GM21360 (cell line): ENCODE measurements around the gene MESP1.

Experiments
- ATAC-seq: cut with Tn5 transposase; IDR thresholded peaks from one replicate; pipeline ENCODE4 v1.9.1; 2021; ENCODE audit warnings: mild to moderate bottlenecking, moderate library complexity; ENCODE audit not compliant: unreplicated experiment

Gene MESP1

GRCh38 chr15:89760303-89761008, 9.4 kb upstream of the MESP1 start:
- no peak for ATAC-seq

GRCh38 chr15:89759835-89760234, 8.8 kb upstream of the MESP1 start:
- no peak for ATAC-seq

GRCh38 chr15:89758981-89759380, 7.9 kb upstream of the MESP1 start:
- no peak for ATAC-seq

- no peak for ATAC-seq
These were observed 7.2 kb upstream of the MESP1 start for GRCh38 chr15:89758283-89758682.

DNA sequence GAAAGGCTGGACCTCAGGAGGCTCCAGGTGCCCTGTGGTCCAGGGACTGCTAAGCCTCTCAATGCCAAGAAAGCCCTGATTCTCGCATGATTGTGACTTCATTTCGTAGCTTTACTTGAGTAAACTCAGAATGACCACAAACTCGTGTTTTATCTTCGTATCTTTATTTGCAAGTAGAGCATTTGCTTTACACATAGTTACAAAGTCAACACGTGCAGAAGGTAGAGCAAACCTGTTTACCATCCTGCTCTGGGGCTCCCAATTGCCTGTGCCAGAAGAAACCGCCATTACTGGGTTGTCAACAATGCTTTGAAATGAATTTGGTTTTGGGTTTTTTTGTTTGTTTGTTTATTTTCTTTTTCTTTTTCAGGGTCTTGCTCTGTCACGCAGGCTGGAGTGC, 5.8 kb upstream of the MESP1 start:
- no peak for ATAC-seq

DNA sequence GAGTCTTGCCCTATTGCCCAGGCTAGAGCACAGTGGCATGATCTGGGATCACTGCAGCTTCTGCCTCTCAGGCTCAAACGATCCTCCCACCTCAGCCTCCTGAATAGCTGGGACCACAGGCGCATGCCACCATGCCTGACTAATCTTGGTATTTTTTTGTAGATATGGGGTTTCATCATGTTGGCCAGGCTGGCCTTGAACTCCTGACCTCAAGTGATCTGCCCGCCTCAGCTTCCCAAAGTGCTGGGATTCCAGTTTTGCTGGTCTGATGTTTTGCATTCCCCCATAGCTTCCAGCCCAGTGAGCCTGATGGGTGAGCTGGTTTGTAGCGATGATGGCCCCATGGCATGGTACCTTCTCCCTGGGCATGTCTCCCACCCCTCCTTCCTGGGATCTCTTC, 4.7 kb upstream of the MESP1 start:
- no peak for ATAC-seq

GRCh38 chr15:89754361-89755154, 3.5 kb upstream of the MESP1 start:
- no peak for ATAC-seq

- ATAC-seq, result no peak
These were observed 2.8 kb upstream of the MESP1 start for GRCh38 chr15:89753855-89754254.

- no peak for ATAC-seq
These were observed 699 bp upstream of the MESP1 start for GRCh38 chr15:89751748-89752147.

DNA sequence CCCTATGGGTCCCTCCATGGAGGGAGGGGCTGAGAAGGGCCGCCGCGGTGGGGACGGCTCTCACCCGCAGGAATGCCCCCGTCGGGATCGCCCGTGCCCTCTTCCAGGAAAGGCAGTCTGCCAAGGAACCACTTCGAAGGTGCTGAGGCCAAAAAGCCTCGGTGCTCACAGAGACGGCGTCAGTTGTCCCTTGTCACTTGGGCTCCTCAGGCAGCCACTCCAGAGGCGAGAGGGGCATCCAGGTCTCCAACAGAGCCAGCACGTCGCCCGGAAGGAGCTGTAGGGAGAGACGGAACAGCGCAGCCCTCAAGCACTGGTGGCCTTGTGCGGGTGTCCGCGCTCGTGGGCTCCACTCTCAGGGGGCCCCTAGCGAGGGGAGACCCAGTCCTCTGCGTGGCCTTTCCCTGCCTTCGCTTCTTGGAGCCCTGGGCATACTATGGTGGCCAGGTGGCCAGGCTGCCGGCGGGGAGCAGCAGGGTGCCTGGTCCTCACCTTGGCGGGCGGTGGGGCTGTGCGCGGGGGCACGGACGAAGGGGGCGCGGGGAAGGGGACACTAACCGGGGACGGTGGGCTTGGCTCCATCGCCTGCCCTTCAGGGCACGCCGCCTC, 994 bp downstream of the MESP1 start:
- ATAC-seq, result no peak

- ATAC-seq, result no peak
These were observed 1.5 kb downstream of the MESP1 start for GRCh38 chr15:89749526-89749925.

GRCh38 chr15:89749054-89749453, 2.0 kb downstream of the MESP1 start:
- ATAC-seq, result no peak

GRCh38 chr15:89747708-89748682, 3.1 kb downstream of the MESP1 start:
- ATAC-seq, result no peak

- ATAC-seq, result no peak
These were observed 4.7 kb downstream of the MESP1 start for GRCh38 chr15:89746386-89746780.

DNA sequence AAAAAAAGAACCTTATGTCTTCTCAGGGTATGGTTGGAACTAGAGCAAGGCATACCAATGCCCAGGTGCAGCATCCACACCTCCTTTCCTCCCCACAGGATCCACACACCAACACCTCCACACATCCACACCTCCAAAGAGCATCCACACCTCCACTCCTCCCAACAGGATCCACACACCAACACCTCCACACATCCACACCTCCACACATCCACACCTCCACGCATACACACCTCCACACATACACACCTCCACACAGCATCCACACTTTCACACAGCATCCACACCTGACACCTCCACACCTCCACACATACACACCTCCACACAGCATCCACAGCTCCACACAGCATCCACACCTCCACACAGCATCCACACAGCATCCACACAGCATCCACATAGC, 5.3 kb downstream of the MESP1 start:
- ATAC-seq, result no peak

DNA sequence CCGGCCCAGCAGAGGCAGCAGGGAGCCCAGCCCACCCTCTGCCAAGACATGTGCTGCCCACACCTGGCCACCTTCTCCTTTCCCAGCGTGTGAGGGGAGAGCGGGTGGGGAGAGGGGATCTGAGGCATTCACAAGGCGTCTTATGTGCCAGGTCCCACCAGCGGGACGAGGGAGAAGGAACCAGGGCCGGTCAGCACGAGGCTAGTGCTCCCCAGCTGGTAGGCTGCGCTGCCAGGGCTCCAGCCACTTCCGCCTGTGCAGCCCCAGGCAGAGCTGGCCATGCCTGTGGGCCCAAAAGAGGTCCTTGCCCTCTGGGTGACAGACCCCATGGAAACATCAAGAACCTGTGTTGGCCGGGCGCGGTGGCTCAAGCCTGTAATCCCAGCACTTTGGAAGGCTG, 5.9 kb downstream of the MESP1 start:
- ATAC-seq, result no peak

DNA sequence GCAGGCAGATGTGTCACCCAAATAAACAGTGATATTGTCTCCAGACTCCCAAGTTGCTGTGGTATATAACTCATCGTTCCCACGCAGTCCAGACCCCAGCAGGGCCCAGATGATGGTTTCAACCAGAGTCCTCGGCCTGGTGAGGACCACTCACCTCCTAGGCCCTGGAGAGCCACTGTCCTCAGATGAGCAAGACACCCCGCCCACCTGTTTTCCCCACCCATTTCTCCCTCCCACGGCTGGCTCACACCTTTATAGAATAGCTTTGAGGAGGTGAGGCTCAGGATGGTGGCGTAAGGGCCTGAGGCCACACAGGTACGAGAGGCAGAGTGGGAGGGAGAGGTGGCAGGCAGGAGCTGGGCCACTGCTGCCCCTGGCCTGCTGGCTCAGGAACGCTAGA, 7.5 kb downstream of the MESP1 start:
- no peak for ATAC-seq

DNA sequence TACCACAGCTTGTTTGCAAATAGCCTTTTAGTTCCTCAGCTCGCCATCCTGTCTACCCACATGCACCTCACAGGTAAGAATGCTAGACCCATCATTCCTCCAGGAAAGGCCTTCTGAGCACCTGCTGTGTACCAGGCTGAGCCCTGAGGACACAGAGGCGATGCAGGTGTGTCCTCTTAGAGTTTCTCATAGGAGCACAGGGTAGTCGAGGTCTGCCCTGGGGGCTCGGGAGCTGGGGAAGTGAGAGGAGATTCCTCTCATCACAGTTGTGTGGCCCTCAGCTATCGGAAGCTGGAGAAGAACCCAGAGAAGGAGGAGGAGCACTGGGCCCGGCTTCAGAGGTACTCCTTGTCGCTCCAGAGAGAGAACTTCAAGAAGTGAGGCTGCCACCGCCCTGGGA, 8.0 kb downstream of the MESP1 start:
- no peak for ATAC-seq

DNA sequence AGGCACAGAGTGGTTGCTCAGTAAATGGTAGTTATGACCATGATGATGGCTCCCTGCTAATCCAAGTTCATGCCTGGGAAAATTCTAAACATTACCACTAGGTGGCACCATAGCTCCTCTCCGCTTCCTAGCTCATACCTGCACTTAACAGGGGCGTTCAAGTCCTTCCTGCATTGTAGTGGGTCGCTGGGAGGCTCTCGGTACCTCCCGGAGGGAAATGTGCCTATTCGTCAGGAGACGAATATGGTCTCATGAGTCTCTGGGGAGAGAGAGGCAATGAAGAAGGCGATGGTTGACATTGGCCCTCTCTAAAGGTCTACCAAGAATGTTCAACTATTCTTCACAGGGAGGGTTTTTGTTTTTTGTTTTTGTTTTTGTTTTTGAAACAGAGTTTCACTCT, 10.9 kb downstream of the MESP1 start:
- no peak for ATAC-seq

- ATAC-seq, result no peak
These were observed 15.3 kb downstream of the MESP1 start for GRCh38 chr15:89735773-89736172.
